ENCODE data around the gene ARFGAP1.

DNA sequence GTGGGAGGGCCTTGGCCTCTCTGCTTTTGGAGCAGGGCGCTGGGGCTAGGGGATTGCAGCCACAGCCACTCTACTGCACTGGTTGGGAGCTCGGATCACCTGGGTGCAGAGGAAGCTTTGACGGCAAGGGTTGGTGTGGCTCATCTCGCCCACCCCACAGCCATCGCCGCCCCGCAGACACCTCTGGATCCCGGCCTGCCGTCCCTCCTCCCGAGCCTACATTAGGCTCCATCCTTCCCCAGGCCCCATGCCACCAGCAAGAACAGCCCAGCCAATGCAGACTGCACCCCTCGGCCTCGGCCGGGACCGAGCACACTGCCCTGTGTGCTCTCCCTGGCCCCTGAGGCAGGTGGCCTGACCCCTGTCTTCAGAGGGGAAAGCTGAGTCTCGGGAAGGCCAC is 12.1 kb upstream of the ARFGAP1 start:
- TF ChIP-seq, protein P1, sequence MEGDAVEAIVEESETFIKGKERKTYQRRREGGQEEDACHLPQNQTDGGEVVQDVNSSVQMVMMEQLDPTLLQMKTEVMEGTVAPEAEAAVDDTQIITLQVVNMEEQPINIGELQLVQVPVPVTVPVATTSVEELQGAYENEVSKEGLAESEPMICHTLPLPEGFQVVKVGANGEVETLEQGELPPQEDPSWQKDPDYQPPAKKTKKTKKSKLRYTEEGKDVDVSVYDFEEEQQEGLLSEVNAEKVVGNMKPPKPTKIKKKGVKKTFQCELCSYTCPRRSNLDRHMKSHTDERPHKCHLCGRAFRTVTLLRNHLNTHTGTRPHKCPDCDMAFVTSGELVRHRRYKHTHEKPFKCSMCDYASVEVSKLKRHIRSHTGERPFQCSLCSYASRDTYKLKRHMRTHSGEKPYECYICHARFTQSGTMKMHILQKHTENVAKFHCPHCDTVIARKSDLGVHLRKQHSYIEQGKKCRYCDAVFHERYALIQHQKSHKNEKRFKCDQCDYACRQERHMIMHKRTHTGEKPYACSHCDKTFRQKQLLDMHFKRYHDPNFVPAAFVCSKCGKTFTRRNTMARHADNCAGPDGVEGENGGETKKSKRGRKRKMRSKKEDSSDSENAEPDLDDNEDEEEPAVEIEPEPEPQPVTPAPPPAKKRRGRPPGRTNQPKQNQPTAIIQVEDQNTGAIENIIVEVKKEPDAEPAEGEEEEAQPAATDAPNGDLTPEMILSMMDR (IDR thresholded peaks at IDR 0.05), result no peak
- no peak for TF ChIP-seq POLR2A (IDR thresholded peaks at IDR 0.05)
